ENCODE results near the gene TSC22D2.

DNA sequence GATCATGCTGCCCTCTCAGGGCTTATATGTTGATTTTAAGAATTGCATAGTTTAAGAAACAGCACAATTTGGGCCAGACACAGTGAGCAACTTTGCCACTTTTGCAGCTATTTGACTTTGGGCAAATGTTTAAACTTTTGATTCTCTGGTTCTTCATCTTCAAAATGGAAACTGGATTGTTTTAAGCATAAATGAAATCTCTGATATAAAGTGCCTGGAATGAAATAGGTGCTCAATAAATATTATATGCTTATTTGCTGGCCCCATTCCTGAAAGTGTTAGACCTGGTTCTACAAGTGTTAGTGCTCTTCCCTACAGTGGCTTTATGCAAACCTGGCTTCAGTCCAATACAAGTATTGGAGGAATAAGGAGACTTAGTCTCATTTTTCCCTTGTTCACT is 33.1 kb upstream of the TSC22D2 start:
- TF ChIP-seq, protein P1, sequence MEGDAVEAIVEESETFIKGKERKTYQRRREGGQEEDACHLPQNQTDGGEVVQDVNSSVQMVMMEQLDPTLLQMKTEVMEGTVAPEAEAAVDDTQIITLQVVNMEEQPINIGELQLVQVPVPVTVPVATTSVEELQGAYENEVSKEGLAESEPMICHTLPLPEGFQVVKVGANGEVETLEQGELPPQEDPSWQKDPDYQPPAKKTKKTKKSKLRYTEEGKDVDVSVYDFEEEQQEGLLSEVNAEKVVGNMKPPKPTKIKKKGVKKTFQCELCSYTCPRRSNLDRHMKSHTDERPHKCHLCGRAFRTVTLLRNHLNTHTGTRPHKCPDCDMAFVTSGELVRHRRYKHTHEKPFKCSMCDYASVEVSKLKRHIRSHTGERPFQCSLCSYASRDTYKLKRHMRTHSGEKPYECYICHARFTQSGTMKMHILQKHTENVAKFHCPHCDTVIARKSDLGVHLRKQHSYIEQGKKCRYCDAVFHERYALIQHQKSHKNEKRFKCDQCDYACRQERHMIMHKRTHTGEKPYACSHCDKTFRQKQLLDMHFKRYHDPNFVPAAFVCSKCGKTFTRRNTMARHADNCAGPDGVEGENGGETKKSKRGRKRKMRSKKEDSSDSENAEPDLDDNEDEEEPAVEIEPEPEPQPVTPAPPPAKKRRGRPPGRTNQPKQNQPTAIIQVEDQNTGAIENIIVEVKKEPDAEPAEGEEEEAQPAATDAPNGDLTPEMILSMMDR (IDR thresholded peaks at IDR 0.05) = no peak
- no peak for TF ChIP-seq POLR2A (IDR thresholded peaks at IDR 0.05)
